Endothelial cell of umbilical vein (primary cell): Measurements from ENCODE around the gene FAM118A. TPM values are rescaled to one million over a fixed set of nuclear protein-coding genes. Genes with fewer than 3 reads are reported as not detected.

Source experiments
- BruUV-seq: library from RNA; stranded (reverse); fragments of 400-500 nt; replicated peaks from 2 replicates; lab custom pipeline; 2021; lab: Mats Ljungman, UMichigan
- CTCF ChIA-PET: fragments of 300-600, 350-600 bp; sonication (Branson Sonifier 250); formaldehyde crosslinking; loops from one replicate; lab custom pipeline; 2021; ENCODE audit warnings: antibody characterized with exemption, inconsistent platforms; lab: Charles Lee
- POLR2A ChIA-PET: fragments of 300-600, 350-600 bp; sonication (Branson Sonifier 250); formaldehyde crosslinking; loops from one replicate; lab custom pipeline; 2021; ENCODE audit warnings: antibody characterized with exemption, inconsistent platforms; lab: Charles Lee
- DNase-seq: peaks from one replicate; pipeline ENCODE4 v3.0.0-alpha.2; 2011; ENCODE audit warnings: low read depth, low spot score
- FAIRE-seq: peaks from 2 replicates; lab custom pipeline; 2011; peaks lifted over from hg19 to GRCh38; lab: Jason Lieb, UNC
- H2AFZ ChIP-seq: 2 replicates; pipeline ENCODE4 v1.6.0; 2012; ENCODE audit warnings: low read depth, low read length, control low read depth, inconsistent platforms
- H3K27ac ChIP-seq: 2 replicates; pipeline ENCODE4 v1.5.1; 2011; ENCODE audit warnings: low read depth, mild to moderate bottlenecking, control low read depth, low read length, moderate library complexity; ENCODE audit not compliant: insufficient read depth
- H3K27me3 ChIP-seq, 2 experiments: 2 replicates each; pipeline versions ENCODE4 v1.6.0 to v1.6.1; 2011; ENCODE audit warnings: low read length in 2 of 2, mixed read lengths in 1 of 2; ENCODE audit not compliant: control insufficient read depth in 2 of 2, insufficient read depth in 2 of 2
- H3K36me3 ChIP-seq, 2 experiments: 2 replicates in 1 of 2; 3 replicates in 1 of 2; pipeline ENCODE4 v1.5.1; 2011; ENCODE audit warnings: low read length in 2 of 2, mild to moderate bottlenecking in 1 of 2, moderate library complexity in 1 of 2; ENCODE audit not compliant: control insufficient read depth in 2 of 2, insufficient read depth in 2 of 2; ENCODE audit errors: extremely low read depth in 1 of 2
- H3K4me1 ChIP-seq: 3 replicates; pipeline ENCODE4 v1.5.1; 2011; ENCODE audit warnings: mild to moderate bottlenecking, low read length; ENCODE audit not compliant: control insufficient read depth, insufficient read depth; ENCODE audit errors: extremely low read depth
- H3K4me2 ChIP-seq: 2 replicates; pipeline ENCODE4 v1.6.1; 2011; ENCODE audit warnings: low read length, control low read depth, mixed read lengths; ENCODE audit not compliant: insufficient read depth
- H3K4me3 ChIP-seq, 3 experiments: fragments of 200-600 bp in 1 of 3; sonication (generic), shearing (Covaris generic) in 1 of 3; replicated peaks in 1 of 3; 2 replicates each; pipeline ENCODE4 v1.5.1; 2011 to 2016; ENCODE audit warnings: control low read depth in 3 of 3, low read length in 3 of 3, mild to moderate bottlenecking in 2 of 3, inconsistent platforms in 1 of 3, low read depth in 1 of 3, moderate library complexity in 1 of 3; ENCODE audit not compliant: insufficient read depth in 1 of 3
- H3K79me2 ChIP-seq: 2 replicates; pipeline ENCODE4 v1.6.0; 2012; ENCODE audit warnings: low read length, inconsistent platforms; ENCODE audit not compliant: control insufficient read depth, insufficient read depth
- H3K9ac ChIP-seq: replicated peaks from 2 replicates; pipeline ENCODE3; 2011; ENCODE audit warnings: low read length, control low read depth; ENCODE audit not compliant: insufficient read depth; ENCODE audit errors: extremely low read depth
- H3K9me1 ChIP-seq: replicated peaks from 3 replicates; pipeline ENCODE4 v1.6.0; 2011; ENCODE audit warnings: mild to moderate bottlenecking, low read length; ENCODE audit not compliant: control insufficient read depth, insufficient read depth; ENCODE audit errors: extremely low read depth
- H3K9me3 ChIP-seq: replicated peaks from 2 replicates; pipeline ENCODE4 v1.5.1; 2012; ENCODE audit warnings: low read length, inconsistent platforms; ENCODE audit not compliant: control insufficient read depth, insufficient read depth
- H4K20me1 ChIP-seq: replicated peaks from 2 replicates; pipeline ENCODE3; 2011; ENCODE audit warnings: mild to moderate bottlenecking, low read length; ENCODE audit not compliant: control insufficient read depth, insufficient read depth; ENCODE audit errors: extremely low read depth
- FOS ChIP-seq: IDR thresholded peaks from 2 replicates; pipeline ENCODE4 v1.6.1; 2011; ENCODE audit warnings: mild to moderate bottlenecking, low read length, moderate library complexity, borderline replicate concordance; ENCODE audit not compliant: insufficient read depth
- GATA2 ChIP-seq: IDR thresholded peaks from 2 replicates; pipeline ENCODE4 v1.7.0; 2011; ENCODE audit warnings: low read depth, mild to moderate bottlenecking, moderate library complexity, mixed read lengths, low read length; ENCODE audit not compliant: insufficient read length, insufficient read depth
- MYC ChIP-seq: IDR thresholded peaks from one replicate; pipeline ENCODE4 v1.6.1; 2011; ENCODE audit warnings: mild to moderate bottlenecking, low read depth, low read length
- dilution Hi-C: fragments of 300-500 bp; cut with MboI; formaldehyde crosslinking; loops from one replicate; pipeline ENCODE4 v1.15.0; 2019; ENCODE audit warnings: low sequenced_read_pairs; ENCODE audit not compliant: extremely low pct_ligation_motif_present
- intact Hi-C: fragments of 100-400 bp; cut with micrococcal nuclease; formaldehyde crosslinking; loops from one replicate; pipeline ENCODE4 v1.10.0; 2022
- polyA plus RNA-seq, 4 experiments: library from polyadenylated mRNA; depleted of rRNA in 3 of 4; stranded (reverse) in 3 of 4; unstranded in 1 of 4; fragments of >200 nt; gene quantifications; 2 replicates each; pipeline versions ENCODE4 v1.2.1 to v1.2.3, GENCODE V29; 2011 to 2012; ENCODE audit warnings: missing spikeins in 1 of 4
- total RNA-seq: library from RNA; stranded (reverse); gene quantifications from 2 replicates; pipeline ENCODE4 v1.2.3, GENCODE V29; 2021
- TF ChIP-seq, protein P1 (sequence below), 2 donors: IDR thresholded peaks; 1 replicate in 1 of 2; 2 replicates in 1 of 2; pipeline ENCODE4 v1.5.1; 2011; ENCODE audit warnings: low read length in 2 of 2, mild to moderate bottlenecking in 2 of 2, moderate library complexity in 2 of 2, control low read depth in 1 of 2, inconsistent platforms in 1 of 2, low read depth in 1 of 2; ENCODE audit not compliant: insufficient read depth in 1 of 2; ENCODE audit errors: extremely low read depth in 1 of 2
- TF ChIP-seq, protein P2 (sequence below): IDR thresholded peaks from 2 replicates; pipeline ENCODE4 v1.6.1; 2011; ENCODE audit not compliant: insufficient read depth, insufficient read length

Gene FAM118A
- total and polyA plus RNA-seq, 2 donors (not counting 3 experiments of a cell fraction or from before 2014, with no cell fraction given), result 20.2 to 25.6 TPM

DNA sequence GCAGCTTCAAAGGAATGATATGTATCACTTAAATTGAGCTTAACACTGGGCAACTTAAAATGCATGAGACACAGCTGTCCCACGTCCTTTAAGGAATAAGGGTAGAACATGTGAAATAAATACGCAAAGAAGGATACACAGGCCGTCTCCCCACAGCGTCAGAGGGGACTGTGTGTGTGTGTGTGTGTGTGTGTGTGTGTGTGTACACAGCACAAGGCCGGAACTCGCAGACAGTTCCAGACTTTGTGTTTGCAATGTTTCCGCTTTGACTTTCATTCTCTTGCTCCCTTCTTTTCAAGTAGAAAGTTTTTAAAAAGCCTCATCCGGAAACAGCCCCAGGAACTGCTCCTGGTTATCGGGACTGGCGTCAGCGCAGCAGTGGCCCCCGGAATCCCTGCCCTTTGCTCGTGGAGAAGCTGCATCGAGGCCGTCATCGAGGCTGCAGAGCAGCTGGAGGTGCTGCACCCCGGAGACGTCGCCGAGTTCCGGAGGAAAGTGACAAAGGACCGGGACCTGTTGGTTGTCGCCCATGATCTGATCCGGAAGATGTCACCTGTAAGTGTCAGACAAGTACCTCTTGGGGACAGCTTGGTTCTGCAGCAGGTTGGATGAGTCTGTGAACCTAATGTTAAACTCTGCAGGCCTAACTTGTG lies 13.3 kb downstream of the FAM118A start:
- DNase-seq (no peak), FAIRE-seq (no peak)
- H3K36me3 ChIP-seq, result peaks cover 6 to 32% of the 10 kb centered on the region in 2 experiments
- H2AFZ ChIP-seq, result no peak overlapping the region
- no peaks in the 10 kb centered on the region for H3K27me3 ChIP-seq
- no TSS peak for BruUV-seq
- dilution Hi-C loops, result no loop called here
- ChIA-PET POLR2A (no interaction called here), CTCF (interaction anchor here (2.4 kb wide), 1 partner anchor 13 kb away, joined by 9 read pairs; no protein-coding TSS in a partner anchor)
- no peaks in the 10 kb centered on the region for H3K9me1 ChIP-seq
- no peak overlapping the region for H3K4me2 ChIP-seq
- no peak for TF ChIP-seq GATA2
- no peak for TF ChIP-seq MYC
- TF ChIP-seq FOS, result no peak
- TF ChIP-seq, protein P1, sequence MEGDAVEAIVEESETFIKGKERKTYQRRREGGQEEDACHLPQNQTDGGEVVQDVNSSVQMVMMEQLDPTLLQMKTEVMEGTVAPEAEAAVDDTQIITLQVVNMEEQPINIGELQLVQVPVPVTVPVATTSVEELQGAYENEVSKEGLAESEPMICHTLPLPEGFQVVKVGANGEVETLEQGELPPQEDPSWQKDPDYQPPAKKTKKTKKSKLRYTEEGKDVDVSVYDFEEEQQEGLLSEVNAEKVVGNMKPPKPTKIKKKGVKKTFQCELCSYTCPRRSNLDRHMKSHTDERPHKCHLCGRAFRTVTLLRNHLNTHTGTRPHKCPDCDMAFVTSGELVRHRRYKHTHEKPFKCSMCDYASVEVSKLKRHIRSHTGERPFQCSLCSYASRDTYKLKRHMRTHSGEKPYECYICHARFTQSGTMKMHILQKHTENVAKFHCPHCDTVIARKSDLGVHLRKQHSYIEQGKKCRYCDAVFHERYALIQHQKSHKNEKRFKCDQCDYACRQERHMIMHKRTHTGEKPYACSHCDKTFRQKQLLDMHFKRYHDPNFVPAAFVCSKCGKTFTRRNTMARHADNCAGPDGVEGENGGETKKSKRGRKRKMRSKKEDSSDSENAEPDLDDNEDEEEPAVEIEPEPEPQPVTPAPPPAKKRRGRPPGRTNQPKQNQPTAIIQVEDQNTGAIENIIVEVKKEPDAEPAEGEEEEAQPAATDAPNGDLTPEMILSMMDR (IDR thresholded peaks at IDR 0.05; ENCODE audit: extremely low read depth in 1 of 2, insufficient read depth in 1 of 2, low read depth in 1 of 2, low read length in 2 of 2), result no peak
- TF ChIP-seq, protein P2, sequence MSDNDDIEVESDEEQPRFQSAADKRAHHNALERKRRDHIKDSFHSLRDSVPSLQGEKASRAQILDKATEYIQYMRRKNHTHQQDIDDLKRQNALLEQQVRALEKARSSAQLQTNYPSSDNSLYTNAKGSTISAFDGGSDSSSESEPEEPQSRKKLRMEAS, result no peak
- no peak overlapping the region for H3K27ac ChIP-seq
- H3K9ac ChIP-seq, result no peak overlapping the region
- no peaks in the 10 kb centered on the region for H3K9me3 ChIP-seq
- H3K4me3 ChIP-seq, result no peak overlapping the region
- no peaks in the 10 kb centered on the region for H4K20me1 ChIP-seq
- peaks cover 14% of the 10 kb centered on the region for H3K4me1 ChIP-seq
- H3K79me2 ChIP-seq, result peaks cover 31% of the 10 kb centered on the region
- intact Hi-C loops, result no loop called here
